PFSK-1 (cell line): ENCODE measurements around the gene FBXO28.
A peak's percentile ranks its signal among the peaks of the same experiment; 100 is the strongest.

ENCODE experiments used
- FOXP2 ChIP-seq: optimal IDR thresholded peaks from 2 replicates; pipeline ENCODE3; 2011; ENCODE audit warnings: borderline replicate concordance, control low read depth, inconsistent platforms; ENCODE audit not compliant: insufficient read depth; ENCODE audit errors: extremely low read length, extremely low read depth
- POLR2AphosphoS5 ChIP-seq: IDR thresholded peaks from 2 replicates; pipeline ENCODE4 v1.6.1; 2012; ENCODE audit warnings: low read depth, mild to moderate bottlenecking, control low read depth, low read length, moderate library complexity
- REST ChIP-seq, 2 experiments: IDR thresholded peaks; 2 replicates each; pipeline versions ENCODE4 v1.6.1 to v1.8.0; 2011 to 2012; ENCODE audit warnings: low read depth in 2 of 2, low read length in 2 of 2, control low read depth in 1 of 2, inconsistent platforms in 1 of 2, mild to moderate bottlenecking in 1 of 2, moderate library complexity in 1 of 2; ENCODE audit not compliant: insufficient read depth in 1 of 2
- SIN3A ChIP-seq: IDR thresholded peaks from 2 replicates; pipeline ENCODE4 v1.6.1; 2012; ENCODE audit warnings: mild to moderate bottlenecking, low read length, moderate library complexity, borderline replicate concordance; ENCODE audit not compliant: insufficient read depth
- TAF1 ChIP-seq: IDR thresholded peaks from 2 replicates; pipeline ENCODE4 v1.6.1; 2012; ENCODE audit warnings: low read length, control low read depth, borderline replicate concordance; ENCODE audit not compliant: insufficient read depth

The FBXO28 gene

GRCh38 chr1:224183591-224184312 lies 69.8 kb downstream of the FBXO28 start:
- TF ChIP-seq FOXP2 (peak; percentile 59), TAF1 (peak; percentile 56; the same call in 1 of the 2 replicates), REST (IDR thresholded peaks at IDR 0.05; ENCODE audit: insufficient read depth in 1 of 2, low read depth in 2 of 2, low read length in 2 of 2) (no peak), SIN3A (peak; percentile 36; the same call in 1 of the 2 replicates), POLR2AphosphoS5 (no peak)

GRCh38 chr1:224185208-224185607 lies 71.3 kb downstream of the FBXO28 start:
- TF ChIP-seq TAF1 (no peak), SIN3A (no peak), POLR2AphosphoS5 (no peak), REST (IDR thresholded peaks at IDR 0.05; ENCODE audit: insufficient read depth in 1 of 2, low read depth in 2 of 2, low read length in 2 of 2) (no peak), FOXP2 (no peak)

- TF ChIP-seq TAF1 (no peak), FOXP2 (no peak), REST (IDR thresholded peaks at IDR 0.05; ENCODE audit: insufficient read depth in 1 of 2, low read depth in 2 of 2, low read length in 2 of 2) (no peak), SIN3A (no peak), POLR2AphosphoS5 (no peak)
Measured at GRCh38 chr1:224188286-224188685, 74.4 kb downstream of the FBXO28 start.

DNA sequence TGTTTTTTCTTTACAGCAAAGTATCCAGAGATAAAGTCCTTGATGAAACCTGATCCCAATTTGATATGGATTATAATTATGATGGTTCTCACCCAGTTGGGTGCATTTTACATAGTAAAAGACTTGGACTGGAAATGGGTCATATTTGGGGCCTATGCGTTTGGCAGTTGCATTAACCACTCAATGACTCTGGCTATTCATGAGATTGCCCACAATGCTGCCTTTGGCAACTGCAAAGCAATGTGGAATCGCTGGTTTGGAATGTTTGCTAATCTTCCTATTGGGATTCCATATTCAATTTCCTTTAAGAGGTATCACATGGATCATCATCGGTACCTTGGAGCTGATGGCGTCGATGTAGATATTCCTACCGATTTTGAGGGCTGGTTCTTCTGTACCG lies 75.7 kb downstream of the FBXO28 start:
- no peak for TF ChIP-seq POLR2AphosphoS5

- TF ChIP-seq REST (IDR thresholded peaks at IDR 0.05; ENCODE audit: insufficient read depth in 1 of 2, low read depth in 2 of 2, low read length in 2 of 2) (no peak), TAF1 (no peak), FOXP2 (no peak), POLR2AphosphoS5 (no peak), SIN3A (no peak)
Measured at GRCh38 chr1:224192082-224192788, 78.3 kb downstream of the FBXO28 start.
